IPS DF 4.7 (cell line): Measurements from ENCODE around the gene WDFY1.

ENCODE experiments used
- DNase-seq: peaks from one replicate; pipeline ENCODE4 v3.0.0-alpha.2; 2013; ENCODE audit warnings: low spot score; ENCODE audit errors: extremely low read depth

Gene WDFY1

DNA sequence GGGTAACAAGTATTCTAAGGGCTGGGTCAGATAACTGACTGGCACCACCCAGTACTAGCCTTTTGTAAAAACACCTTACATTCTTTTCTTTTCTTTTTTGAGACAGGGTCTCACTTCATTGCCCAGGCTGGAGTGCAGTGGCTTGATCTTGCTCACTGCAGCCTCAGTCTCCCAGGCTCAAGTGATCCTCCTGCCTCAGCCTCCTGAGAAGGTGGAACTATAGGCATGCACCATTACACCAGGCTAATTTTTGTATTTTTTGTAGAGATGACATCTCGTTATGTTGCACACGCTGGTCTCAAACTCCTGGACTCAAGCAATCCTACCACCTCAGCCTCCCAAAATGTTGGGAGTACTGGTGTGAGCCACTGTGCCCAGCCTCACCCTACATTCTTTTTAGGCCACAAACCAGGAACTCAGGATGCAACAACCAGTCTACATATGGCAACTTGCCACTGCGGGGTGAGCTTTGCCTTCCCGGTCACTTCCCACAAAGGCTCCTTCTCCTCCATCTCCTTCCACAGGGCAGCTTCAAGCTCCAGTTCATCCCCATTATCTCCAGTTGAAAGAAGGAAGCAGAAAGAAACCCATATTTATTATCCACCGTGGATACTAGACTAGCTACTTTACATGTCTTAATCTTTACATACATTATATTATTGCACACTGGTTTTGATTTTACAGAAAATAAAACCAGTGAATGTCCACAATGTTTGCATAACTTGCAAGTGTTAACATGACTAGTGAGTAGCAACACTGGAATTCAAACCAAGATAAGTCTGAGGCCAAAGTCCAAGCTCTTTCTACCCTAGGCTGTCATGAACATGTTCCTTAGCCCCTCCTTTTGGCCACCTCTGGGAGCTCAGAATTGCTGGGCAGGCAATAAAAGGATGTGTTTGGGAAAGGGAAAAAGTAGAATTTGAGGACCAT is 84.1 kb downstream of the WDFY1 start:
- no peak for DNase-seq

DNA sequence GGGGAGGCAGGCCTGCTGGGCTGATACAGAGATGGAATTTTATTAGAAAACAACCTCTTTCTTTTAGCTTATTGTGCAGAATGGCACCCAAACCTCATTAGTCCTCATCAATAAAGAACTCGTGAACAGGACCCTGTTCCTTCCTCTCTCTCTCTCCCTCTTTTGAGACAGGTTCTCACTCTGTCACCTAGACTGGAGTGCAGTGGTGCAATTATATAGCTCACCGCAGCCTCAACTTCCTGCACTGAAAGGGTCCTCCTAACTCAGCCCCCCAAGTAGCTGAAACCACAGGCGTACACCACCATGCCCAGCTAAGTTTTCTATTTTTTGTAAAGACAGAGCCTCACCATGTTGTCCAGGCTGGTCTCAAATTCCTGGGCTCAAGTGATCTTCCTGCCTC is 86.1 kb downstream of the WDFY1 start:
- no peak for DNase-seq

DNA sequence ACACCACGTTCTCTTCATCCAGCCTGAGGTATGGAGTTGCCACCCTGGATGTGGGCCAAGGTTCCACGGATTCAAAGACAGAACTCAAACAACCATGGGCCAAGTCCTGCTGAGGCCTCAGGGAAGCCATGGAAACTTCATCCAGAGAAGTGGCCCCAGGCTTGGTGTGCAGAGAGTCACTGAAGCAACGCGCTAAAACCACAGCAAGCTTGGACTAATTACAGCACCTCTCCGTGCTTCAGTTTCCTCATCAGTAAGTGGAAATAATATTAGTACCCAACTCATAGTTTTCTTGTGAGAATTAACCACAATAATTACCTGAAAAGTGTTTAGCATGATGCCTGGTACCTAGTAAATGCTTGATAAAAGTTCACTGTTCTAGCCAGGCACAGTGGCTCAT is 88.6 kb downstream of the WDFY1 start:
- DNase-seq = no peak

- no peak for DNase-seq
Measured at GRCh38 chr2:223856021-223856420, 89.1 kb downstream of the WDFY1 start.

DNA sequence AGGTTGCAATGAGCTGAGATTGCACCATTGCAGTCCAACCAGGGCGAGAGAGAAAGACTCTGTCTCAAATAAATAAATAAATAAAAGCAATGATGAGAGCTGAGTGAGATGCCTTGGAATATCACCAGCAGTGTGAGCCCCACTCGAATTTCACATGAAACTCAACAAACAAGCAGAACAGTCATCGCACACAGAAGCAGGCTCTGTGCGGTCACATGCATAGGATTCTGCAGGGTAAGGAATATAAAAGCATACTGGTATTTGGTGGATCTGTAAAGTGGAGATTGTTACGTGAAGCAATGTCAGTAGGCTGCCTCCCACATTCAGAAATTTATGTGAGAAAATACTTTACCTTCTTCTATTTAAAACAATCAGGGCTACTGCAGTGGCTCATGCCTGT is 89.7 kb downstream of the WDFY1 start:
- no peak for DNase-seq

- DNase-seq = no peak
Measured at GRCh38 chr2:223854741-223855140, 90.4 kb downstream of the WDFY1 start.

DNA sequence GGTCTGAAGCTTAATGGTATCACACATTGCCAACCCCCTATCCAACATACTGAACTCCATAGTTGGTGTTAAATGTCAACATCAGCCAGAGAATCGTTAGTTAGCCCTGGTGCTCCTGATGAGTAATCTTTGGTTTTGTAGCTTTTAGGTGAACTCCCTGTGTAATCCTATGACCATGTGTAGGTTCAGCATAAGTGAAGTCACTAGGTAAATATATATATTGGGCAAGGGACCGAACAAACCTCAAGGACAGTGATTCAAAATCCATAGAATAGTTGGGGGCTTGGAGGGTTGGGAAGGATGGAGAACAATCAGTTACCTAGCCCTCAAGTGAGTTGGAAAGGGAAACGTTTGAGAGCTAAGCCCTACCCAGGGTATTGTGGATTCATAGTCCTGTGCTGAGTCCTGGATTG is 91.7 kb downstream of the WDFY1 start:
- no peak for DNase-seq

DNA sequence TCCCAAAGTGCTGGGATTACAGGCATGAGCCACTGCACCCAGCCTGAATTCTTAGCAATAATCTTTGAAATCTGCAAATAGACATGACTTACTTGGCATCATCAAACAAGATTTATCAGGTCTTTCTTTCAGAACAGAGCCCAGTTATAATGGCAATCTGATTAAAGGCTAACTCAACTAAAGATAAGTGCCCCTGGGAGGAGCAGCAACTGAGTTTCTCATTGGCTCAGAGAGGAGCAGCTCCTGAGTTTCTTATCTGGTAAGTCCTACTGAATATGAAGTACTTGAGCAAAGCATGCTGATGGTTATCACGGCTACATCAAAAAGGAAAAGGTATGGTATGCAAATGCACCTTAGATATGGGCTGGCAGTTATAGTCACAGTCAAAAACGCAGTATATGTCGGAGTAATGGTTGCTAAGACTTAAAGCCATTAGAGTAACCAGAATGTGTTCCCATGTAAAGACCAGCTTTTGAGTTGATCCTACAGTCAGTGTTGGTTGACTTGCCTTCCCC is 92.8 kb downstream of the WDFY1 start:
- no peak for DNase-seq

DNA sequence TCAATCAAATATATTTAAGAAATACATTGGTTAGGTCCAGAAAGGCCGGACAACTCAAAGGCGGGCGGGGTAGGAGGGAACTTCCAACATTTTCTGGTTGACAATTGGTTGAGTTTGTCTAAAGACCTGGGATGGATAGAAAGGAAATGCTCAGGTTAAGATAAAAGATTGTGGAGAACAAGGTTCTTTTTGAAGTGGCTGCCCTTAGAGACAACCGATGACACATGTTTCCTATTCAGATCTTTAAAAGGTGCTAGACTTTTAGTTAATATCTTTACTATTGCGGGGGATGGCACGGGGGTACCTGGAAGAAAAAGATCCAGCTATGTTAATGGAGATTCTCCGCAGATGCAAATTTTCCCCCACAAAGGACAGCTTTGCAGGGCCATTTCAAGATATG is 97.7 kb downstream of the WDFY1 start:
- DNase-seq = no peak

GRCh38 chr2:223846515-223846914 is 98.6 kb downstream of the WDFY1 start:
- no peak for DNase-seq

- no peak for DNase-seq
Measured at GRCh38 chr2:223841436-223842190, 103.5 kb downstream of the WDFY1 start.

GRCh38 chr2:223837287-223838061 is 107.7 kb downstream of the WDFY1 start, which contains the start of gene AP1S3:
AP1S3 (minus strand) TSS chr2:223837582; CDS start chr2:223837450, 132 bp downstream.
- DNase-seq = no peak

GRCh38 chr2:223835701-223836532 is 109.2 kb downstream of the WDFY1 start:
- DNase-seq = no peak

GRCh38 chr2:223834431-223834830 is 110.7 kb downstream of the WDFY1 start:
- DNase-seq = no peak

- no peak for DNase-seq
Measured at GRCh38 chr2:223832241-223832903, 112.8 kb downstream of the WDFY1 start.

GRCh38 chr2:223829128-223829527 is 116.0 kb downstream of the WDFY1 start:
- no peak for DNase-seq

- no peak for DNase-seq
Measured at GRCh38 chr2:223828314-223828713, 116.8 kb downstream of the WDFY1 start.

DNA sequence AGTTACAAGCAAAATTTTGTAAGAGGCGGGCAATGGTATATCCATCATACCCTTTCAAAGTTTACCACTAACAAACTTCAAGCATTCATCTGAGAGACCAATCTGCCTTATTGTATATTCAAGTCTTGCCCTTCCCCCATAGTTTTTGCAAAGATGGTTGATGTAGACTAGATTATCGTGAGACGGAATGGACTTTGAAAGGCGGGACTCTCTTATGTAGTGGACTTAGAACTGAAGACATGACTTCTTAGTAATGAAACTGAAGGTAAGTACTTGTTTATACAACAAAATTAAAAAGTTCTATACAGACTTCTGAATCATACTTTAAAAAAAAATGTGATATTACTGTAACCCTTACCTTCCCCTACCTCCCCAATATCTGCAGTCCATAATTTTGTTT is 118.1 kb downstream of the WDFY1 start:
- DNase-seq = no peak
